HFFc6 (cell line): ENCODE measurements around the gene SLC26A4. TPM values are rescaled to one million over a fixed set of nuclear protein-coding genes. Genes with fewer than 3 reads are reported as not detected.

Experiments used
- DNase-seq: peaks from one replicate; pipeline ENCODE4 v3.0.0-alpha.2; 2018
- H3K27ac Mint-ChIP-seq: 2 replicates; pipeline ENCODE4 v1.8.0; 2020; ENCODE audit warnings: mild to moderate bottlenecking, mixed read lengths
- H3K27me3 Mint-ChIP-seq: 2 replicates; pipeline ENCODE4 v1.8.0; 2021; ENCODE audit warnings: mild to moderate bottlenecking, moderate library complexity, mixed read lengths; ENCODE audit not compliant: insufficient read depth
- H3K36me3 Mint-ChIP-seq: 2 replicates; pipeline ENCODE4 v1.8.0; 2021; ENCODE audit warnings: low read depth, mixed read lengths
- H3K4me1 Mint-ChIP-seq: 2 replicates; pipeline ENCODE4 v1.8.0; 2020; ENCODE audit warnings: low read depth, mixed read lengths
- H3K4me3 Mint-ChIP-seq: 2 replicates; pipeline ENCODE4 v1.8.0; 2020; ENCODE audit warnings: mild to moderate bottlenecking, moderate library complexity, mixed read lengths
- H3K9me3 Mint-ChIP-seq: 2 replicates; pipeline ENCODE4 v1.8.0; 2020; ENCODE audit warnings: mild to moderate bottlenecking, mixed read lengths
- CTCF ChIP-seq: fragments of 200-600 bp; sonication (generic); IDR thresholded peaks from 2 replicates; pipeline ENCODE4 v1.5.0; 2021; ENCODE audit warnings: antibody characterized with exemption, mild to moderate bottlenecking
- total RNA-seq, 6 experiments: library from RNA; stranded (reverse); fragmentation: NEBNext Ultra II Directional; extraction: Animal tissue kit (Norgen Biotek cat#: 25700); gene quantifications; 2 replicates in 1 of 6; 3 replicates in 5 of 6; pipeline ENCODE4 v1.2.3, GENCODE V29; 2021

SLC26A4 gene
- total RNA-seq, 6 experiments from 2014 or later, result 0.18 to 0.63 (median 0.21) TPM; not detected in 1

DNA sequence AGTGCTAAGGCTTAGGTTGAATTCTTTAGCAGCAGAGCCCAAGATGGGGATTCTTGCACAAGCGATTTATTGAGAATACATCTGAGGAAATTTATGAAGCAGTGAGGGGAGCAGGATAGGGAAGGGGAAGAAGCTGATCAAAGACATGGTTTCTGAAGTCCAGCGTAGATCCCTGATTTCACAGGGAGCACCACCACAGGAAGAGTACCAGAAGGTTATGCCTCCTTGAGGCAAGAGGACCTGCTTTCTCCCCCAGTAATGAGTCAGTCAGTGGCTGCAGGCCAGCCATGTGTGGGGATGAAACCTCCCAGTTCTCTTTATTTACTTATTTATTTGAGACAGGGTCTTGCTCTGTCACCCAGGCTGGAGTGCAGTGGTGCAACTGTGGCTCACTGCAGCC lies 48.3 kb downstream of the SLC26A4 start:
- Mint-ChIP-seq H3K4me1 (peaks cover 23% of the 10 kb centered on the region), H3K36me3 (no peaks in the 10 kb centered on the region), H3K9me3 (no peaks in the 10 kb centered on the region), H3K27me3 (no peaks in the 10 kb centered on the region; the same call in 1 of the 2 replicates), H3K27ac (no peak overlapping the region), H3K4me3 (no peak overlapping the region; the same call in 1 of the 2 replicates)
- TF ChIP-seq CTCF, result no peak
- DNase-seq, result no peak

DNA sequence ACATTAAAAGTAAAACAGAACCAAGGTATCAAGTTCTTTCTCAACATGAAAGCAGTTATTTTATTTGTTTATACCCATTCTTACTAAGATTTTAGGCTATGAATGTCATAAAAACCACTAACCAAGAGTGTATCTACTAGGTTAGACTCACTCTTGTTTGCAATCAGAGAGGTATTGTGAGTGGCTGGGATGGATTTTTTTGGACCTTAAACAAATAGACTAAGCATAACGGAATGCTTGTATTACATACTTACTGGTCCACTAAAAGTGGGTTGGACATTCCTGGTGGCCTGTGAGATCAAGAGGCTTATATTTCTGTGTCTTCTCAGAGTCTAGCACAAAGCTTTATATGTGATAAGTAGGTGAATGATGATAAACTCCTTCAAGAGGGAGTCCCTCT lies 50.7 kb downstream of the SLC26A4 start:
- Mint-ChIP-seq H3K9me3 (no peaks in the 10 kb centered on the region), H3K4me3 (no peak overlapping the region), H3K27me3 (no peaks in the 10 kb centered on the region; the same call in 1 of the 2 replicates), H3K27ac (no peak overlapping the region), H3K4me1 (peaks cover 29% of the 10 kb centered on the region), H3K36me3 (no peaks in the 10 kb centered on the region)
- peak; percentile 73 for DNase-seq
- TF ChIP-seq CTCF, result no peak

- H3K4me3 Mint-ChIP-seq, result no peak overlapping the region
- TF ChIP-seq CTCF, result no peak
- DNase-seq, result no peak
- peaks cover 29% of the 10 kb centered on the region for H3K4me1 Mint-ChIP-seq
- no peaks in the 10 kb centered on the region for H3K9me3 Mint-ChIP-seq
- H3K36me3 Mint-ChIP-seq, result no peaks in the 10 kb centered on the region
- H3K27ac Mint-ChIP-seq, result no peak overlapping the region
- no peaks in the 10 kb centered on the region; the same call in 1 of the 2 replicates for H3K27me3 Mint-ChIP-seq
Observed at GRCh38 chr7:107712025-107712424, 51.4 kb downstream of the SLC26A4 start.

DNA sequence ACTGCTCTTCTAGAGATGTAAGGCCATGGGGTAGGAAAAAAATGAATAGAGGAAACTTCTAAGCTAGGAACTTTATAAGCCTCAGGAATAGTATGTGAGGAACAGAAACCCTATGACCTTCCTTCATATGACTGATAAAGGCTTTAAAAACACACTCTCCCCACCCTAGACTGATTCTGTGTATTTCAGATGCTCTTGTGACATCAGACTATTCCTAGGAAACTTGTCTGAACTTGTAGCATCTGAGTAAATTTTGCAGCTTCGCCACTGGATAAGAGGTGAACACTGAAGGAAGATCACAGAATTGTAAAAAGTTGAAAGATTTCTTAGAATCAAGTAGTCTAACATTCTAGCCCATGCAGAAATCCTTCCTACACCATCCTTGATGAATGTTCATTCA lies 52.3 kb downstream of the SLC26A4 start:
- H3K4me1 Mint-ChIP-seq, result peaks cover 29% of the 10 kb centered on the region
- H3K4me3 Mint-ChIP-seq, result no peak overlapping the region

DNA sequence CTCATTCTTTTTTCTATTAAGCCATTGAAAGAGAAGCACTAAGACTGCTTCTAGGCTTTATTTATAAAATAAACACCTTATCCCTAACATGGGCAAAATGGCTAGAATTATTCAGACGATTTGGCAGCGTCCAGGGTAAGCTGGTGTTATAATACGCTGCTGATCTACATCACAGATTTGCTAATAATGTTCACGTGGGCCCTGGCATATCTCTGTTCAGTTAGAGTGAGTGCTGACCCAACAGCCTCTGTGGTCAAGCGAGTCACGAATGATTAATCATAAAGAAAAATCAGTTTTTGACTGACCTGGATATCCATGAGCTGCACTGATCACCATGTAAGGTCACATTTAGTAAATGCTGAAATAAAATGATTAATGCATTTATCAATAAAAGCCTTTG lies 54.9 kb downstream of the SLC26A4 start:
- TF ChIP-seq CTCF, result no peak
- H3K4me1 Mint-ChIP-seq, result peaks cover 34% of the 10 kb centered on the region
- H3K36me3 Mint-ChIP-seq, result no peaks in the 10 kb centered on the region
- peak; percentile 37 for DNase-seq
- H3K27ac Mint-ChIP-seq, result no peak overlapping the region
- no peak overlapping the region for H3K4me3 Mint-ChIP-seq
- H3K9me3 Mint-ChIP-seq, result no peaks in the 10 kb centered on the region
- H3K27me3 Mint-ChIP-seq, result no peaks in the 10 kb centered on the region

More for the DNA sequence above, 52.3 kb downstream of the SLC26A4 start:
- no peak for TF ChIP-seq CTCF
- Mint-ChIP-seq H3K27me3 (no peaks in the 10 kb centered on the region; the same call in 1 of the 2 replicates), H3K27ac (no peak overlapping the region), H3K9me3 (no peaks in the 10 kb centered on the region), H3K36me3 (no peaks in the 10 kb centered on the region)
- DNase-seq, result no peak
